NCI-H82 treated with DMSO at 0.1 percent for 48 hours (cell line): Measurements from ENCODE around the gene CBLL1.

Experiments used
- DNase-seq: peaks from one replicate; lab custom pipeline; 2025; ENCODE audit not compliant: unreplicated experiment; lab: John Stamatoyannopoulos, UW

The CBLL1 gene

GRCh38 chr7:107742678-107743566, 1.0 kb upstream of the CBLL1 start:
- no peak for DNase-seq

GRCh38 chr7:107744345-107744750, 406 bp downstream of the CBLL1 start:
- no peak for DNase-seq

GRCh38 chr7:107746006-107746405, 2.1 kb downstream of the CBLL1 start:
- DNase-seq: no peak

- no peak for DNase-seq
Measured at GRCh38 chr7:107751113-107751512, 7.2 kb downstream of the CBLL1 start.

- no peak for DNase-seq
Measured at GRCh38 chr7:107754642-107755041, 10.7 kb downstream of the CBLL1 start.

- no peak for DNase-seq
Measured at GRCh38 chr7:107758667-107759066, 14.7 kb downstream of the CBLL1 start.

GRCh38 chr7:107767391-107767790, 23.4 kb downstream of the CBLL1 start:
- DNase-seq: no peak

GRCh38 chr7:107768263-107768662, 24.3 kb downstream of the CBLL1 start:
- no peak for DNase-seq

GRCh38 chr7:107773027-107773426, 29.1 kb downstream of the CBLL1 start:
- no peak for DNase-seq

- no peak for DNase-seq
Measured at GRCh38 chr7:107777702-107778101, 33.8 kb downstream of the CBLL1 start.

GRCh38 chr7:107778283-107778682, 34.3 kb downstream of the CBLL1 start:
- DNase-seq: no peak

- DNase-seq: no peak
Measured at GRCh38 chr7:107779647-107780099, 35.7 kb downstream of the CBLL1 start.

- DNase-seq: no peak
Measured at GRCh38 chr7:107782374-107782773, 38.4 kb downstream of the CBLL1 start.

- no peak for DNase-seq
Measured at GRCh38 chr7:107783648-107784047, 39.7 kb downstream of the CBLL1 start.

GRCh38 chr7:107785170-107785569, 41.2 kb downstream of the CBLL1 start:
- DNase-seq: no peak

GRCh38 chr7:107785926-107786325, 42.0 kb downstream of the CBLL1 start:
- DNase-seq: no peak

- DNase-seq: no peak
Measured at GRCh38 chr7:107788216-107788615, 44.3 kb downstream of the CBLL1 start.

GRCh38 chr7:107788662-107789061, 44.7 kb downstream of the CBLL1 start:
- no peak for DNase-seq

GRCh38 chr7:107789647-107790046, 45.7 kb downstream of the CBLL1 start:
- no peak for DNase-seq

GRCh38 chr7:107792364-107792763, 48.4 kb downstream of the CBLL1 start:
- no peak for DNase-seq

- no peak for DNase-seq
Measured at GRCh38 chr7:107799647-107800264, 55.8 kb downstream of the CBLL1 start.

GRCh38 chr7:107803009-107803610, 59.2 kb downstream of the CBLL1 start, which contains the start of gene SLC26A3:
TSS of gene SLC26A3 (minus strand) at chr7:107803223. CDS start at chr7:107794509, 8,714 bp downstream.
- DNase-seq: no peak
